Ovary (tissue), 9 donors: ENCODE data around the gene FALEC. TPM values are rescaled to one million over a fixed set of nuclear protein-coding genes. Genes with fewer than 3 reads are reported as not detected.

ENCODE experiments used
- DNase-seq, 5 donors: peaks; one replicate each; pipeline ENCODE4 v3.0.0-alpha.2; 2019 to 2020
- H3K27ac ChIP-seq, 2 donors: fragments of 200-600 bp; one replicate each; pipeline versions ENCODE4 v1.5.1 to v1.8.0; 2019 to 2022
- H3K27me3 ChIP-seq: fragments of 200-600 bp; one replicate; pipeline ENCODE4 v1.8.0; 2022
- H3K36me3 ChIP-seq: fragments of 200-600 bp; sonication (generic); one replicate; pipeline ENCODE4 v1.5.1; 2019
- H3K4me1 ChIP-seq: one replicate; pipeline ENCODE4 v1.8.1; 2013; ENCODE audit warnings: mild to moderate bottlenecking, moderate library complexity; ENCODE audit not compliant: insufficient read depth
- H3K4me3 ChIP-seq: fragments of 200-600 bp; sonication (generic); one replicate; pipeline ENCODE4 v1.5.1; 2017
- H3K9me3 ChIP-seq, 2 donors: fragments of 200-600 bp in 1 of 2; sonication (generic) in 1 of 2; one replicate each; pipeline versions ENCODE4 v1.5.1 to v1.8.1; 2013 to 2019; ENCODE audit warnings: mild to moderate bottlenecking in 1 of 2, moderate library complexity in 1 of 2
- CTCF ChIP-seq, 3 donors: fragments of 450-650 bp in 2 of 3; fragments of 200-600 bp in 1 of 3; IDR thresholded peaks; one replicate each; pipeline versions ENCODE4 v1.5.1 to v1.8.0; 2016 to 2022; ENCODE audit warnings: antibody characterized with exemption in 3 of 3, mild to moderate bottlenecking in 1 of 3
- EP300 ChIP-seq: sonication (generic); formaldehyde crosslinking; IDR thresholded peaks from one replicate; pipeline ENCODE4 v1.6.1; 2017; ENCODE audit warnings: antibody characterized with exemption
- POLR2A ChIP-seq: fragments of 450-650 bp; IDR thresholded peaks from one replicate; pipeline ENCODE4 v1.6.1; 2017; ENCODE audit warnings: antibody characterized with exemption, mild to moderate bottlenecking, moderate library complexity
- WGBS, 3 donors: extraction: QIAGEN DNeasy Blood & Tissue Kit in 1 of 3; methylation state at CpG; one replicate each; pipeline versions ENCODE4 v1.1.5 to v1.1.7; 2013 to 2017; 5-methylcytosine and 5-hydroxymethylcytosine counted together
- intact Hi-C, 4 donors: fragments of 100-400 bp; cut with DNase I; formaldehyde crosslinking; loops; one replicate each; pipeline versions ENCODE4 v1.11.0 to v1.15.1; 2022 to 2023
- polyA plus RNA-seq, 2 donors: library from polyadenylated mRNA; stranded (reverse); fragments of 200-250 nt in 1 of 2; fragments of 350-450 nt in 1 of 2; fragmentation: Illumina TruSeq in 1 of 2; extraction: RNeasy Lipid Tissue Mini Kit (QIAGEN cat#74804) in 1 of 2; gene quantifications; one replicate each; pipeline ENCODE4 v1.2.3, GENCODE V29; 2013 to 2014
- total RNA-seq, 7 donors: library from RNA; depleted of rRNA in 2 of 7; stranded (reverse); fragments of >200 nt in 2 of 7; fragmentation: NEBNext Ultra II Directional in 3 of 7; extraction: Animal tissue kit (Norgen Biotek cat#: 25700) in 3 of 7; gene quantifications; one replicate each; pipeline versions ENCODE4 v1.1.0 to v1.2.4, GENCODE V29; 2016 to 2023
- donor health status: DM: no; HTN: no; CAD: no; lungs with moderate emphysema.
- donor health status: DM: no; HTN: no; CAD: no.
- donor health status: Bipolar disorder and iron deficiency.
- donor health status: DM: yes; HTN: yes; CAD: no.
- donor health status: DM: no; HTN: no; CAD: no.
- donor health status: DM: yes; HTN: yes; CAD: no.

The FALEC gene
- total and polyA plus RNA-seq, 9 donors: 0.51 to 1.7 (median 0.77) TPM; not detected in 5

DNA sequence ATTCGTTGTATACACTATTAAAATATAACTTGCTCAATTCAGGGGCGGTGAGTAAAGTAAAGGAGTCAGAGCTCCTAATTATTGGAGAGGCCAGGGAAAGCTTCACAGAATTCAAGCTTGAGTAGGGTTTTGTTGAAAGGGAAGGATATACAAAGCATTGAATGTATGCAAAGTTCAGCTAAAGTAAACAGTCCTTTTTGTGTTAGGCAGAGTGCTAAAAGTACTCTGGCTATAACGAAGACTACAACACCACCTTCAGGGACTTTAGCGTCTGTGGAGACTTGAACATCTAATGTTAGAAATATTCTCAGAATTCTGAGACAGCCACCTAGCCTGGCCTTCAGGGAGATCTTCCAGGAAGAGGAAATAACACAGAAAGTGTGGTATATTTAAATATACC lies 1.1 kb downstream of the FALEC start:
- Histone ChIP-seq H3K4me3 (peak overlapping the region; percentile 60), H3K36me3 (no peaks in the 10 kb centered on the region), H3K4me1 (no peaks in the 10 kb centered on the region), H3K9me3 (no peaks in the 10 kb centered on the region), H3K27me3 (no peaks in the 10 kb centered on the region), H3K27ac (no peak overlapping the region)
- intact Hi-C loops: no loop called here
- 22 to 28% (median 27%) methylated on average over 4 of the region's 4 CpGs for WGBS, 3 donors
- DNase-seq: no peak
- TF ChIP-seq CTCF (IDR thresholded peaks at IDR 0.05) (no peak), EP300 (no peak), POLR2A (no peak)

DNA sequence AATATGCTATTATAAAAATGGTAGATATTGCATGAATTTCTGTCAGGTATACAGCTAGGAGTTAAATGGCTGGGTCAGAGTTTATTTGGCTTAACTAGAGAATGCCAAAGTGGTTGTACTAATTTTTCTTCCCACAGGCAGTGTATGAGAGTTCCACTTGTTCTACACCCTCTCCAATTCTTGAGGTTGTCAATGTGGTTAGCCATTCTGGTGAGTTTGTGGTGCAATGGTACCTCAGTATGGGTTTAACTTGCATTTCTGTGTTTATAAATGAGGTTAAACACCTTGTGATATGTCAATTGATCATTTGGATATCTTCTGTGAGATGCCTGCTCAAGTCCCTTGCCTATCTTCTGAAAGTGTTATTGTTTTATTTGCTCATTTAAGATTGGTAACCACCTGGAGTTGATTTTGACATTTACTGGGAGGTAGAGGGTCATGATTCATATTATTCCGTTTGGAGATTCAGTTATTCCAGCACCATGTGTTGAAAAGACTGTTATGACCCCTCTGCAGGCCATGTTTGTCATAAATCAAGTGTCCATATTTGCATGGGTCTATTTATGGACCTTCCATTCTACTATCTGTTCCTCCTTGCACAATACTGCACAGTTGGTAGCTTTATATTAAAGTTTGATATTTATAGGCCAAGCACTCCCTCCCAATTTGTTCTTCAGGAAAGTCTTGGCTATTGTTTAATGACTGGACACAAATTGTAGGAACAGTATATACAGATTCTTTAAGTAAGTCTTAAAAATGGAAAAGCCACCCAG lies 5.8 kb downstream of the FALEC start:
- no peaks in the 10 kb centered on the region for H3K4me1 ChIP-seq
- H3K27ac ChIP-seq: no peak overlapping the region
- TF ChIP-seq EP300 (no peak), CTCF (IDR thresholded peaks at IDR 0.05) (no peak), POLR2A (no peak)
- intact Hi-C loops: no loop called here
- no peaks in the 10 kb centered on the region for H3K36me3 ChIP-seq
- H3K4me3 ChIP-seq: no peak overlapping the region
- DNase-seq: no peak
- H3K27me3 ChIP-seq: no peaks in the 10 kb centered on the region
- no peaks in the 10 kb centered on the region for H3K9me3 ChIP-seq
- WGBS, 3 donors: 53 to 60% (median 54%) methylated on average over 1 of the region's 1 CpG

GRCh38 chr1:150525348-150525747 lies 9.8 kb downstream of the FALEC start:
- intact Hi-C loops: no loop called here
- WGBS, 3 donors: 80 to 92% (median 81%) methylated on average over 3 of the region's 3 CpGs
- H3K27me3 ChIP-seq: no peaks in the 10 kb centered on the region
- no peak overlapping the region for H3K4me3 ChIP-seq
- no peak overlapping the region for H3K27ac ChIP-seq
- H3K9me3 ChIP-seq: no peaks in the 10 kb centered on the region
- no peak for DNase-seq
- H3K36me3 ChIP-seq: no peaks in the 10 kb centered on the region
- TF ChIP-seq EP300 (no peak), CTCF (IDR thresholded peaks at IDR 0.05) (no peak), POLR2A (no peak)
- no peaks in the 10 kb centered on the region for H3K4me1 ChIP-seq

- intact Hi-C loops: no loop called here
- H3K27ac ChIP-seq: no peak overlapping the region
- H3K27me3 ChIP-seq: no peaks in the 10 kb centered on the region
- 75 to 82% (median 81%) methylated on average over 1 of the region's 1 CpG for WGBS, 3 donors
- no peaks in the 10 kb centered on the region for H3K36me3 ChIP-seq
- no peaks in the 10 kb centered on the region for H3K9me3 ChIP-seq
- DNase-seq: no peak
- H3K4me3 ChIP-seq: no peak overlapping the region
- TF ChIP-seq POLR2A (no peak), CTCF (IDR thresholded peaks at IDR 0.05) (no peak), EP300 (no peak)
- no peaks in the 10 kb centered on the region for H3K4me1 ChIP-seq
Observed at GRCh38 chr1:150528196-150528595, 12.6 kb downstream of the FALEC start.
